SU-DHL-6 (cell line): ENCODE results near the gene IFITM2.

Experiments
- H2AFZ ChIP-seq: fragments of 200-600 bp; sonication (generic); 2 replicates; pipeline ENCODE4 v1.6.1; 2014; ENCODE audit warnings: low read depth, mild to moderate bottlenecking, moderate library complexity, mixed read lengths, antibody characterized with exemption, low read length; ENCODE audit not compliant: severe bottlenecking
- H3F3A ChIP-seq: fragments of 200-600 bp; shearing (Covaris generic); 2 replicates; pipeline ENCODE4 v1.6.0; 2016; ENCODE audit warnings: antibody characterized with exemption, mild to moderate bottlenecking; ENCODE audit not compliant: insufficient read depth
- H3K27ac ChIP-seq: fragments of 200-600 bp; sonication (generic); 2 replicates; pipeline ENCODE4 v1.5.1; 2016; ENCODE audit warnings: low read depth, mild to moderate bottlenecking, low read length, moderate library complexity, mixed read lengths
- H3K27me3 ChIP-seq: fragments of 200-600 bp; sonication (generic), shearing (Covaris generic); 2 replicates; pipeline ENCODE4 v1.6.0; 2014; ENCODE audit warnings: mild to moderate bottlenecking, low read length
- H3K36me3 ChIP-seq: fragments of 200-600 bp; sonication (generic); 2 replicates; pipeline ENCODE4 v1.6.1; 2014; ENCODE audit warnings: mild to moderate bottlenecking, low read length, mixed read lengths
- H3K4me2 ChIP-seq: fragments of 300-600, 200-600 bp; shearing (Covaris generic), sonication (generic); 2 replicates; pipeline ENCODE4 v1.6.0; 2014; ENCODE audit warnings: low read length, low read depth, mild to moderate bottlenecking; ENCODE audit not compliant: poor library complexity, severe bottlenecking
- H3K4me3 ChIP-seq: fragments of 200-600 bp; sonication (generic); 2 replicates; pipeline ENCODE4 v1.5.1; 2014; ENCODE audit warnings: antibody characterized with exemption, low read length, mild to moderate bottlenecking, mixed read lengths; ENCODE audit not compliant: insufficient read depth, poor library complexity, severe bottlenecking
- H3K79me2 ChIP-seq: fragments of 200-600 bp; sonication (generic); 2 replicates; pipeline ENCODE4 v1.6.1; 2014; ENCODE audit warnings: mild to moderate bottlenecking, low read length, moderate library complexity; ENCODE audit not compliant: insufficient read depth
- H3K9ac ChIP-seq: fragments of 200-600 bp; sonication (generic); 2 replicates; pipeline ENCODE4 v1.7.0; 2014; ENCODE audit warnings: mild to moderate bottlenecking, low read length
- H3K9me2 ChIP-seq: fragments of 200-600 bp; sonication (generic); replicated peaks from 2 replicates; pipeline ENCODE4 v1.6.1; 2014; ENCODE audit warnings: low read length; ENCODE audit not compliant: insufficient read depth
- H3K9me3 ChIP-seq: fragments of 200-600 bp; sonication (generic); 2 replicates; pipeline ENCODE4 v1.6.1; 2014; ENCODE audit warnings: low read length, mixed read lengths; ENCODE audit not compliant: insufficient read depth
- H4K20me1 ChIP-seq: fragments of 200-600 bp; sonication (generic); 2 replicates; pipeline ENCODE4 v1.6.1; 2014; ENCODE audit warnings: low read depth, mild to moderate bottlenecking, antibody characterized with exemption, low read length, moderate library complexity, mixed read lengths
- EZH2phosphoT487 ChIP-seq: fragments of 200-600 bp; sonication (generic), shearing (Covaris generic); conservative IDR thresholded peaks from 2 replicates; pipeline ENCODE4 v1.6.1; 2018; ENCODE audit warnings: mild to moderate bottlenecking, antibody characterized with exemption, low read length, moderate library complexity, mixed read lengths
- TF ChIP-seq, protein P1 (sequence below): fragments of 200-600 bp; sonication (generic); IDR thresholded peaks from one replicate; pipeline ENCODE4 v1.5.1; 2017; ENCODE audit warnings: antibody characterized with exemption, mild to moderate bottlenecking, low read length, moderate library complexity; ENCODE audit not compliant: insufficient read depth, poor library complexity, severe bottlenecking

Gene IFITM2

DNA sequence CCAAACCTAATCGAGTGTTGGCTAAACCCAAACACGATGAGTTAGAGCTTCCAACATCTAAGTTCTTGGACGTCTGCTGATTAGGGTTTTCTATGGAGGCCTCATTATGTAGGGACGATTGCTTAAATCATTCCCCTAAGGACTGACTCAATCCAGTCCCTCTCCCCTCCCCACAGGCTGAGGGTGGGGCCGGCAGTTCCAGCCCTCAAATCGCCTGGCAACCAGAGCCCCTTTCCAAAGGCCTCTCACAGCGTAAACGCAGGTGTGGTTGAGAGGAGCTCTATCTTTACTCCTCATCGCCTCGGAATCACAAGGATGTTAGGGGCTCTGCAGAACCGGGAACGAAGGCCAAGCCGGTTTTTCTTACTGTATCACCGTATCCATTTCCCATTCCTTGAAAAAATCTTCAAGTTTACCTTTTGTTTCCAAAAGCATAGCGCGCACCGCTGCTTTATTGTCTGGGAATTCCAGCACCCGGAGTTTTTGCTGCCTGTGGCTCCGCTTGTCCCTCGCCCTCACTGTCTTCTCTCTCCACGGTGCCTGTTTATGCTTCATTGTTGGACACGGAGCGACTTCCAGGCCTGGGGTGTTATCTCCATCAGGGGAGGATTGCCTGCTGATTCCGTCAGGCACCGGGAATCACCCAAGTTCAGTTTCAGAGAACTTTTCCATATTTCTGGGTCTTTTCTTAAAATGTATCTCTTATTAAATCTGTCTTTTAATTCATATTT is 26.8 kb downstream of the IFITM2 start:
- Histone ChIP-seq H3K9me3 (no peaks in the 10 kb centered on the region), H3K4me2 (no peak overlapping the region), H4K20me1 (no peaks in the 10 kb centered on the region), H3K4me3 (no peak overlapping the region), H2AFZ (no peak overlapping the region), H3K9ac (no peak overlapping the region), H3K9me2 (no peaks in the 10 kb centered on the region), H3K36me3 (no peaks in the 10 kb centered on the region), H3F3A (peaks cover 8% of the 10 kb centered on the region; the same call in 1 of the 2 replicates), H3K27me3 (no peaks in the 10 kb centered on the region), H3K27ac (no peak overlapping the region), H3K79me2 (no peaks in the 10 kb centered on the region)
- no peak for TF ChIP-seq EZH2phosphoT487
- TF ChIP-seq, protein P1, sequence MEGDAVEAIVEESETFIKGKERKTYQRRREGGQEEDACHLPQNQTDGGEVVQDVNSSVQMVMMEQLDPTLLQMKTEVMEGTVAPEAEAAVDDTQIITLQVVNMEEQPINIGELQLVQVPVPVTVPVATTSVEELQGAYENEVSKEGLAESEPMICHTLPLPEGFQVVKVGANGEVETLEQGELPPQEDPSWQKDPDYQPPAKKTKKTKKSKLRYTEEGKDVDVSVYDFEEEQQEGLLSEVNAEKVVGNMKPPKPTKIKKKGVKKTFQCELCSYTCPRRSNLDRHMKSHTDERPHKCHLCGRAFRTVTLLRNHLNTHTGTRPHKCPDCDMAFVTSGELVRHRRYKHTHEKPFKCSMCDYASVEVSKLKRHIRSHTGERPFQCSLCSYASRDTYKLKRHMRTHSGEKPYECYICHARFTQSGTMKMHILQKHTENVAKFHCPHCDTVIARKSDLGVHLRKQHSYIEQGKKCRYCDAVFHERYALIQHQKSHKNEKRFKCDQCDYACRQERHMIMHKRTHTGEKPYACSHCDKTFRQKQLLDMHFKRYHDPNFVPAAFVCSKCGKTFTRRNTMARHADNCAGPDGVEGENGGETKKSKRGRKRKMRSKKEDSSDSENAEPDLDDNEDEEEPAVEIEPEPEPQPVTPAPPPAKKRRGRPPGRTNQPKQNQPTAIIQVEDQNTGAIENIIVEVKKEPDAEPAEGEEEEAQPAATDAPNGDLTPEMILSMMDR: no peak

DNA sequence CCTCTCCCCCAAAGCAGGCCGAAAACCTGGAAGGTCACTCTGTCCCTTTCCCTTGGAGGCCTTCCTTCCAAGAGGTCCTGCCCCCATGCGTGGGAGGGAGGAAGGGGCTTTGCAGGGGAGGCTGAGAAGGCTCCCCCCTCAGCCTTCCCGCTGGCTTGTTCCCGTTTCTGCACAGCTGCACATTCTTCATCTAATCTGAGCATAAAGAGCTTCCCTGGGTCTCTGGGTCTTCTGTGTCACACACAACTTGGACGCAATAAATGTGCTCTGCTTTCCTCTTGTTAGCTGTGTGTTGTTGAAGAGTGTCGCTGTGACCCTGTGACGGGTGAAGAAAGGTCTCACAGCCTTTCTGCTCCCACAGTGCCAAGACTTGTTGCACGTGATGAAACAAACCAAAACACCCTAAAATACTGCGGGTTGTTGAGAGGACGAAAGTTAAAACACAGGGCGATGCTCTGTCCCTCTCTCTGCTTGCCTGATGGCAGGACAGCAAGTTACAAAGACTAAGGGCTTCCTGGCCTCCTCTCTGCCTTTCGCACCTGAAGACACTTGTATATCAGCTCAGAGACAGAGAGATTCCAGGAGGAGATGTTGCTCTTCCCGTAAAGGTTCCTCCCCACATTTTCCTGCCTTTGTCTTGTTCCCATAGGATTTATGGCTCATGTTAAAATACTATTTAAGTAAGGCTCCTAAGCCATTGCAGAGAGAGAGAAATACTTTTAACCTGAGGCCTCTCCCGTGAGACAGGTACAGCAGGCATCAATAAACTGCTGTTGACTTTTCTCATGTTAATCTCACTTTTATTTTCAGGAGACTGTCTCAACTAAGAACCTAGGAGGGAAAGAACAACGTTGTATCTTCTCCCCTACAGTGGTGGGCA is 28.4 kb downstream of the IFITM2 start:
- H3K9ac ChIP-seq: no peak overlapping the region

DNA sequence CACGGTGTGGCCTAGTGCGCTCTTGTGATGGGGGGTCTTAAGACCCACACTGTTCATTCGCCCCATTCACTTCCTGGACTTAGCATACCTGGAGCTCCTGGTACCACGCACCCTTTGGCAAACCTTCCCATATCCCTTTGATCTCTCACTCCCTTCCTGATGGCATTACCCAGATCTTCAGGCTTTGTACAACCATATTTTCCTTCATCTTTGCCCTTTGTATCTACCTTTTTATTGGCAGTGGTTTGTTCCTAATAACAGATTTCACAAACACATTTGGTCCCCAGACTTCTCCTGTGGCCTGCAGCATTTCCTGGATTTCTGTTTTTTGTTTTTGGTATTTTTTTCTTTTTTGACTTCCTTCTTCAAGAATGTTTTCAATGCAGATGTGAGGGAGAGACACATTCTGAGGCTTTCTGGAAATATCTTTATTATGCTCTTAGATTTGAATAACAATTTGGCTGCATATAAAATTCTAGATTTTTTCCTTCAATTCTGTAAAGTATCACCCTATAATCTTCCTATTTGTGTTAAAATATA is 29.1 kb downstream of the IFITM2 start:
- H3K79me2 ChIP-seq: no peaks in the 10 kb centered on the region
- H2AFZ ChIP-seq: no peak overlapping the region
- 0 out of 2 replicates have a peak, but pooled peaks cover under 1% of the 10 kb centered on the region for H3F3A ChIP-seq
- no peaks in the 10 kb centered on the region for H3K9me3 ChIP-seq
- H4K20me1 ChIP-seq: no peaks in the 10 kb centered on the region
- no peak for TF ChIP-seq EZH2phosphoT487
- TF ChIP-seq, protein P1: no peak
- no peaks in the 10 kb centered on the region for H3K27me3 ChIP-seq
- no peaks in the 10 kb centered on the region for H3K36me3 ChIP-seq
- H3K4me2 ChIP-seq: no peak overlapping the region
- no peak overlapping the region for H3K4me3 ChIP-seq
- H3K9me2 ChIP-seq: no peaks in the 10 kb centered on the region
- no peak overlapping the region for H3K9ac ChIP-seq
- H3K27ac ChIP-seq: no peak overlapping the region

More for the DNA sequence above, 28.4 kb downstream of the IFITM2 start:
- Histone ChIP-seq H3K4me2 (no peak overlapping the region), H3K27ac (no peak overlapping the region), H3K36me3 (no peaks in the 10 kb centered on the region), H4K20me1 (no peaks in the 10 kb centered on the region), H3K4me3 (no peak overlapping the region), H3F3A (no peaks in the 10 kb centered on the region), H3K27me3 (no peaks in the 10 kb centered on the region), H2AFZ (no peak overlapping the region), H3K9me3 (no peaks in the 10 kb centered on the region), H3K9me2 (no peaks in the 10 kb centered on the region), H3K79me2 (no peaks in the 10 kb centered on the region)
- TF ChIP-seq, protein P1: no peak
- no peak for TF ChIP-seq EZH2phosphoT487
